Medulla oblongata (tissue), 1 donor: Measurements from ENCODE around the gene PMVK.
A peak's percentile ranks its signal among the peaks of the same experiment; 100 is the strongest.

ENCODE experiments used
- DNase-seq: peaks from one replicate; pipeline ENCODE4 v3.0.0-alpha.2; 2015; ENCODE audit errors: extremely low spot score

PMVK gene

DNA sequence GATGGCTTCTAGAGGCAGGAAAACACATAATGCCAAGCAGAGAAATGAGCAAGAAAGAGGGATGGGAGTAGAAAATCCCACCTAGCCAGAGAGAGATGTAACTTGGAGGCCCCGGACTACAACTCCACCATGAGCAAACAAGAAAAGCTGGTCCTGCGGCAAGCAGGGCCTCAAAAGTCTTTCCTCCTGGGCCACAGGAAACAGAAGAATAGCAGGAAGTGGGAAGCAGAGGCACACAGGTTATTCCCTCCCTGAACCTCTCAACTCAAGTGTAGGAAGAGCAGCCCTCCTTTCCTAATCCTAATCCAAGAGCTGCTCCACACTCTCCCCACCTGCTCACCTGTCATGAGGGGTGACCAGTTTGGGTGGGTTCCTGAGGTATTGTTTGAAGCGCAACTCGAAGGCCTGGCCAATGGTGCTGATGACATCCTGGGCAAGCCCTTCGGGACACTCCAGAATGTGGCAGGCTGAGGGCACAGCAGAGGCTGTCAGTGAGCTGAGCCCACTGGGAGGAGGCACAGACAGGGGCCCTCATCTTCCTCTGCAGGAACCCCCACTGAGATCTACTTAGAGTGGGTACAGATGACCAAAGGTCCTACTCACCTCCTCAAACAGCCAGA is 30.9 kb upstream of the PMVK start:
- no peak for DNase-seq

GRCh38 chr1:154966111-154966510 is 29.6 kb upstream of the PMVK start:
- no peak for DNase-seq

DNA sequence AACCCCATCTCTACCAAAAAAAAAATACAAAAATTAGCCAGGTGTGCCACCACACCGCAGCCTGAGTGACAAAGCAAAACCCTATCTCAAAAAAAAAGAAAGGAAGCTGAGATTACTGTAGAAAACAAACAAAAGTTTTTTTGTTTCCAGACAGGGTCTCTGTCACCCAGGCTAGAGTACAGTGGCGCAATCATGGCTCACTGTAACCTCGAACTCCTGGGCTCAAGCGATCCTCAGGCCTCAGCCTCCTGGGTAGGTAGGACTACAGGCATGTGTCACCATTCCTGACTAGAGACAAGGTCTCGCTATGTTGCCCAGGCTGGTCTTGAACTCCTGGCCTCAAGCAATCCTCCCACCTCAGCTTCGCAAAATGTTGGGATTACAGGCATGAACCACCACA is 27.8 kb upstream of the PMVK start:
- no peak for DNase-seq

DNA sequence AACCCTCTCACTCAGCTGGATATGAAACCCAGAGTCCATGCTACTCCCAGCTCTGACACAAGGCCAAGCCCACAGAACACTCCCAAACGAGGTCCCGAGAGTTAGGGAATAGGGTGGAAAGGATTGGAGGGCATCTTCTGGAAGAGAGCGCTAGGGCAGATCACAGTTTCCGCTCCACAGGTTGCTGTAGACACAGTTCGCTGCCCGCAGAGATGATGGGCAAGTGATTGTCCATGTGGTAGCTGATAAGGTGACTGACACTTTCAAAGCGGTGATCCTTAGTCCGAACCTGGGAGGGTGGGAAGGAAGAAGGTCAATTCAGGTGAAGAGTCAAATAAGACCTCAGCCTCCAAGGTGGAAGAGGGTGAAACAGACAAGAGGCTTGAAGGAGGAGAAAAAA is 27.1 kb upstream of the PMVK start:
- no peak for DNase-seq

GRCh38 chr1:154962795-154963330 is 26.3 kb upstream of the PMVK start:
- DNase-seq = no peak

- DNase-seq = peak; percentile 30
Observed at GRCh38 chr1:154962156-154962749, 25.7 kb upstream of the PMVK start.

GRCh38 chr1:154961207-154962155 is 25.0 kb upstream of the PMVK start, which contains the start of gene PYGO2:
Gene PYGO2 (minus strand): TSS chr1:154961782. CDS start chr1:154961576, 206 bp downstream.
- peak; percentile 79 for DNase-seq

DNA sequence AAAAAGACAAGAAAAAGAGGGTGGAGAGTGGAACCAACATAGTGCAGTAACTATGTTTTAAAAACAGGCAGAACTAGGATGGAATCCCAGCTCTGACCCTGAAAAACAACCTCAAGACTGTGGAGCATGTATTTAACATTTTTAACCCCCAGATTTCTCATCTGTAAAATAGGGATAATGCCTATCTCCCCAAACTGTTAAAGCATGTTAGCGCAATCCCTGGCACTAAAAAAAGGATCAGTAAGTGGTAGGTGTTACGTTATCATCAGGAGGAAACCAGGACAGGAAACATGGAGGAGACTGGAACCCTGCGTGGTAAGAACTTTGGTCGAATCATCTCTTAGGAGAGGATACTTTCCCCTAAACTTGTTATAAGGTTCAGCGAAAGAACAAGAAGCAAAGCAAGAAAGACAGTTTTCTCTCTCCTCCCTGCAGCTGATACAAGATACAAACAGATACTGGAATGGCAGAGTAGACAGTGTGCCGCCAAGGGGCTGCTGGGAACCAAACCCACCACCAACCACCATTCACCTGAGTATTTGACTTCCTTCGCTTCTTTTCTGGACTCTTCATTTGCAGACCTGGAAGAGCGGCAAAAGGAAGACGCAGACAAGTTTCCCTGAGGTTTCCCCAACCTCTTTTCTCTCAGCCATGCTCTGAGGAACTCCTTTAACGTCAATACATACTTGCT is 24.1 kb upstream of the PMVK start:
- DNase-seq = no peak

- no peak for DNase-seq
Observed at GRCh38 chr1:154959426-154959780, 22.9 kb upstream of the PMVK start.

- DNase-seq = no peak
Observed at GRCh38 chr1:154958681-154959425, 22.3 kb upstream of the PMVK start.

DNA sequence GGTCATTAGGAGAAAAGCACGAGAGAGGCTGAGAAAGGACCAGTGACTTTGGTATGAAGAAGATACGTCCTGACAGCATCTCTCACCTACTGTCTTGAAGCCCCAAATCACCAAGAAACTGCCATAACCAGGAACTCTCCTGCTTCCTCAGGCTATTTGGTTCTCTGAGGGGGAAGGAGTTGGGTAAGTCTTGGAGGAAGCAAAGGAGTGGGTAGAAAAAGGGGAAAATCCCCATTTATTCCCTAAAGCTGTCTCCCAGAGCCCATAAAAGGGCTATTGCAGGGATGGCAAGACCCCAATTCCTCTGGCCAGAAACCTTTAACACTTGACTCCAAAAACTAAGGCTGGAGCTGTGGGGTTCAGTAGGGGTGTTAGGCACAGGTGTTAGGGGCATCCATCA is 21.5 kb upstream of the PMVK start:
- DNase-seq = no peak

DNA sequence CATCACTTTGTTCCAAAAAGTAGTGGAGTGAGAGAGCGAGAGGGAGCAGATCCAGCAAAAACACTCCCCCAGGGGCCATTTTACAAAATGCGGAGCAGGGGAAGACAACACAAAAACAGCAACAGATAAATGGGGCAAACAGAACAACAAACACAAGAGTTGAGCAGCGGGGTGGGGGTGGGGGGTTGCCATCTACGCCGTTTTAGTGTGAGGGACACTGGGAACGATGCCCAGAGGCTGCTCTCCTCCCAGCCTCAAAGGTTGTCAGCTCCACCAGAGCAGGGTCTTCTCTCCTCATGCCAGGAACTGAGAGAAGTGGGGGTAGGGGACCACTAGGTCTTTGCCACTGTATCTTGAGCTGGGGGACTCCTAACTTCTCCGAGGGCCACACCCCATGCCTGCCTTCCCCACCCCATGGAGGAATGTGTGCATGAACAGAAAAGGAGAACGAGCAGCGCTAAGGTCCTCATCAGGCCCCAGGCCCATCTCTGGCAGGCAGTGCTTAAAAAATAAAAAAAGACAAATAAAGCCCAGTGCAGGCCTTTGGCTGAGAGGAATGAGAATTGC is 20.7 kb upstream of the PMVK start:
- DNase-seq = no peak

- peak; percentile 71 for DNase-seq
Observed at GRCh38 chr1:154956544-154956941, 20.0 kb upstream of the PMVK start.

- DNase-seq = peak; percentile 99
Observed at GRCh38 chr1:154955718-154956543, 19.4 kb upstream of the PMVK start, which contains the start of gene PBXIP1. Gene PBXIP1 (minus strand): TSS chr1:154956099. CDS start chr1:154953721, 2,378 bp downstream.

DNA sequence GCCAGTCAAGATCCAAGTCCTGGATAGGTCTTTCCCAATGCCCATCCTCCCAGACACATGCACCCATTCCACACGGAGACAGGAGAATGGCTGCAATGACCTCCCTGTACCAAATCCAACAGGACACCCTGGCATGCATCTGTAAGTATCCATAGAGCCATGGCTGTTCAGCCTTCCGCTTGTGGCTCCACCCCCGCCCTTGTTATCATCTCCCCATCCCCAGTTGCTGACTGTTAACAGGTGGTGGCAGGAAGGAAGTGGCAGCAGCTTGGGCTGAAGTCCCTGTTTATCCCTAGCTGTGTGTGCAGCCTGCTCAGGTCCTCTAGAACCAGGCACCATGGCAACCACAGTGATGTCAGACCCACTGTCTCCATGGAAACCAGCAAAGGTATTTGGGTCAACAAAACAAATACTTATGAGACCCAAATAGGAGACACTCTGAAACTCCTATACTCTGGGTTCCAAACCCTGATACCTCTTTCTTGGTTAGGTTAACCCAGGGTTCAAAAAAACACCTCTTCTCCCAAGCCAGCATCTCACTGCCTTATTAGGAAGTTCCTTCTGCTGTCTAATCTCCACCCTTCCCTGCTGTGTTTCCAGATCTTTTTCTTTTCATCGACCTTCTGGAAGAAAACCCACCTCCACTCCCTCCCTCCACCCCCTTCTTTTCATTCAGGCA is 18.7 kb upstream of the PMVK start:
- DNase-seq = peak; percentile 73

DNA sequence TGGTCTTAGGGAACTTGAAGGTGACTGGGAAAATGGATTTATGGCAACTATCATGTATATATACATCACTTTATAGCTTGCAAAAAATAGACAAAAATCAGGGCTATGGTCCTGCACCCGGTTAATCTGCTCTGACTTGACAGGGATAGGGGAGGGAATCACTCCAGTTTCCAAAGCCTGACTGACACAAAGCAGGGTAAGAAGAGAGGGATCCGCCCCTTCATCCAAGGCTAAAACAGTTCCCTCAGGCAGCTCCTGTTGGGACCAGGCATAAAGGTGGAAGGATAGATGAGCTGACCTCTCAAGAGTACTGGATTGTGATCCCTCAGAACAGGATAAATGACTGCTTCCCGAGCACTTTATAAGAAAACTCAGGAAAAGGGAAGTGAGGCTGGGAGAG is 18.0 kb upstream of the PMVK start:
- DNase-seq = no peak

GRCh38 chr1:154953611-154954038 is 17.1 kb upstream of the PMVK start:
- no peak for DNase-seq

GRCh38 chr1:154952664-154953063 is 16.1 kb upstream of the PMVK start:
- DNase-seq = no peak
